ENCODE measurements around the gene HAO2. TPM values are rescaled to one million over a fixed set of nuclear protein-coding genes. Genes with fewer than 3 reads are reported as not detected.

Gene HAO2
- total RNA-seq, 1 experiment from 2014 or later = not detected

DNA sequence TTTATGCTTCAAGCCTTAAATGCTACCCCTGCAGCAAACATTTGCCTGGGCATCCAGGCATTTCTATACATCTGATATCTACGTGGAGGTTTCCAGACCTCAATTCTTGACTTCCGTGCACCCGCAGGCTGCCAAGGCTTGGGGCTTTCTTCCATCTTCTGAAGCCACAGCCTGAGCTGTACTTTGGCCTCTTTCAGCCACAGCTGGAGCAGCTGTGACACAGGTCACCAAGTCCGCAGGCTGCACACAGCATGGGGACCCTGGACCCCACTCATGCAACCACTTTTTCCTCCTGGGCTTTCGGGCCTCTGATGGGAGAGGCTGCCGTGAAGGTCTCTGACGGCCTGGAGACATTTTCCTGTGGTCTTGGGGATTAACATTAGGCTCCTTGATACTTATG is 5.4 kb upstream of the HAO2 start:
- no peak overlapping the region for H3K27ac Mint-ChIP-seq (ENCODE audit: unreplicated experiment)
- TF ChIP-seq, protein P1, sequence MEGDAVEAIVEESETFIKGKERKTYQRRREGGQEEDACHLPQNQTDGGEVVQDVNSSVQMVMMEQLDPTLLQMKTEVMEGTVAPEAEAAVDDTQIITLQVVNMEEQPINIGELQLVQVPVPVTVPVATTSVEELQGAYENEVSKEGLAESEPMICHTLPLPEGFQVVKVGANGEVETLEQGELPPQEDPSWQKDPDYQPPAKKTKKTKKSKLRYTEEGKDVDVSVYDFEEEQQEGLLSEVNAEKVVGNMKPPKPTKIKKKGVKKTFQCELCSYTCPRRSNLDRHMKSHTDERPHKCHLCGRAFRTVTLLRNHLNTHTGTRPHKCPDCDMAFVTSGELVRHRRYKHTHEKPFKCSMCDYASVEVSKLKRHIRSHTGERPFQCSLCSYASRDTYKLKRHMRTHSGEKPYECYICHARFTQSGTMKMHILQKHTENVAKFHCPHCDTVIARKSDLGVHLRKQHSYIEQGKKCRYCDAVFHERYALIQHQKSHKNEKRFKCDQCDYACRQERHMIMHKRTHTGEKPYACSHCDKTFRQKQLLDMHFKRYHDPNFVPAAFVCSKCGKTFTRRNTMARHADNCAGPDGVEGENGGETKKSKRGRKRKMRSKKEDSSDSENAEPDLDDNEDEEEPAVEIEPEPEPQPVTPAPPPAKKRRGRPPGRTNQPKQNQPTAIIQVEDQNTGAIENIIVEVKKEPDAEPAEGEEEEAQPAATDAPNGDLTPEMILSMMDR (IDR thresholded peaks at IDR 0.05; ENCODE audit: unreplicated experiment) = no peak
- H3K4me3 Mint-ChIP-seq (ENCODE audit: low read depth, unreplicated experiment) = no peak overlapping the region
- no peaks in the 10 kb centered on the region for H3K4me1 Mint-ChIP-seq (ENCODE audit: low read depth, unreplicated experiment)
- peaks cover 4% of the 10 kb centered on the region for H3K36me3 Mint-ChIP-seq (ENCODE audit: insufficient read depth, unreplicated experiment)
- intact Hi-C loops (cut with micrococcal nuclease; ENCODE audit: unreplicated experiment) = no loop called here
- CTCF ChIA-PET = interaction anchor here (0.7 kb wide), 1 partner anchor 20 kb away, joined by 6 read pairs; no protein-coding TSS in a partner anchor
- no peak for DNase-seq
- BruUV-seq (replicated peaks) = no TSS peak
- H3K27me3 Mint-ChIP-seq (ENCODE audit: unreplicated experiment) = peaks cover 15% of the 10 kb centered on the region
- no peaks in the 10 kb centered on the region for H3K9me3 Mint-ChIP-seq (ENCODE audit: low read depth, unreplicated experiment)

DNA sequence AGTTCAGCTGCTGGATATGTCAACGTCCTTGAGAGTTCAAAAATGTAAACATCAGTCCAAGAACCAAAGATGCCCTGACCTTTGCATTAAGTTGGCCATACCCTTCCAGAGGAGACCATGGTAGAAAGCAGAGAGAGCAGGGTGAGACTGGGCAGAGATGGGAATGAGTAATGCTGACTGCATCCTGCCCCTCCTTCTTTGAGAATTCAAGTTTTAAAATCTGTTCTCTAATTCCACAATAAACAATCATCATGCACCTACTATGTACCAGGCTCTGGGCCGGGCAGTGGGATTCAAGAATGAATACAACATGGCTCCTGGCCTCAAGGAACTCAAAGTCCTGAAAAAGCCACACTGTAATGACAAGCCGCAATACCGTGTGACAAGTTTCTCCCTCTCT is 3.9 kb upstream of the HAO2 start:
- intact Hi-C loops (cut with micrococcal nuclease; ENCODE audit: unreplicated experiment) = loop anchor here (5.0 kb wide), 1 partner anchor 1287 kb away; no protein-coding TSS in a partner anchor
- H3K27me3 Mint-ChIP-seq (ENCODE audit: unreplicated experiment) = peaks cover 30% of the 10 kb centered on the region
- H3K9me3 Mint-ChIP-seq (ENCODE audit: low read depth, unreplicated experiment) = no peaks in the 10 kb centered on the region
- no peak overlapping the region for H3K4me3 Mint-ChIP-seq (ENCODE audit: low read depth, unreplicated experiment)
- no peak for DNase-seq
- CTCF ChIA-PET = no interaction called here
- H3K27ac Mint-ChIP-seq (ENCODE audit: unreplicated experiment) = no peak overlapping the region
- TF ChIP-seq, protein P1 (IDR thresholded peaks at IDR 0.05; ENCODE audit: unreplicated experiment) = no peak
- H3K4me1 Mint-ChIP-seq (ENCODE audit: low read depth, unreplicated experiment) = no peaks in the 10 kb centered on the region
- no TSS peak for BruUV-seq (replicated peaks)
- peaks cover 4% of the 10 kb centered on the region for H3K36me3 Mint-ChIP-seq (ENCODE audit: insufficient read depth, unreplicated experiment)

DNA sequence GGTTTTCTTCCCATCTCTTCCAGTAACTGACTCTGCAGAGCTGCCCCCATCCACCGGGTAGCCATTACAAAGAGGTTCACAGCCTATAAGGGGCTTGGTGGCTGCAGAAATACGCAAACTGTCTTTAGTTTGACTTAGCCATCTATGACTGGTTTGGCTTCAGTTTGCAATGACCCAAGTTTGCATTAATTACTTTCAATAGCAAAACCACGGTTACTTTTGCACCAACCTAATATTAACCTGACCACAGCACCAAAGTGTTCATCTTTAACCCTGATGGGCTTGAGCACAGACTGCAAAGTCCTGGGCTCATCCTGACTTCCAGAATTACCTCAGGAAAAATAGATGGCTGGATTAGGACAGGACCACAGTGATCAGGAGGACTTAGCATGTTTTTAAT is 2.2 kb upstream of the HAO2 start:
- no peaks in the 10 kb centered on the region for H3K9me3 Mint-ChIP-seq (ENCODE audit: low read depth, unreplicated experiment)
- peaks cover 4% of the 10 kb centered on the region for H3K36me3 Mint-ChIP-seq (ENCODE audit: insufficient read depth, unreplicated experiment)
- peaks cover 42% of the 10 kb centered on the region for H3K27me3 Mint-ChIP-seq (ENCODE audit: unreplicated experiment)
- no peak overlapping the region for H3K4me3 Mint-ChIP-seq (ENCODE audit: low read depth, unreplicated experiment)
- H3K27ac Mint-ChIP-seq (ENCODE audit: unreplicated experiment) = no peak overlapping the region
- no peak for DNase-seq
- BruUV-seq (replicated peaks) = no TSS peak
- CTCF ChIA-PET = interaction anchor here (0.6 to 1.8 kb wide), 2 partner anchors 91 to 357 kb away, joined by 4 to 5 read pairs; no protein-coding TSS in a partner anchor
- no peaks in the 10 kb centered on the region for H3K4me1 Mint-ChIP-seq (ENCODE audit: low read depth, unreplicated experiment)
- intact Hi-C loops (cut with micrococcal nuclease; ENCODE audit: unreplicated experiment) = loop anchor here (5.0 kb wide), 1 partner anchor 1289 kb away; no protein-coding TSS in a partner anchor
- TF ChIP-seq, protein P1 (IDR thresholded peaks at IDR 0.05; ENCODE audit: unreplicated experiment) = no peak

DNA sequence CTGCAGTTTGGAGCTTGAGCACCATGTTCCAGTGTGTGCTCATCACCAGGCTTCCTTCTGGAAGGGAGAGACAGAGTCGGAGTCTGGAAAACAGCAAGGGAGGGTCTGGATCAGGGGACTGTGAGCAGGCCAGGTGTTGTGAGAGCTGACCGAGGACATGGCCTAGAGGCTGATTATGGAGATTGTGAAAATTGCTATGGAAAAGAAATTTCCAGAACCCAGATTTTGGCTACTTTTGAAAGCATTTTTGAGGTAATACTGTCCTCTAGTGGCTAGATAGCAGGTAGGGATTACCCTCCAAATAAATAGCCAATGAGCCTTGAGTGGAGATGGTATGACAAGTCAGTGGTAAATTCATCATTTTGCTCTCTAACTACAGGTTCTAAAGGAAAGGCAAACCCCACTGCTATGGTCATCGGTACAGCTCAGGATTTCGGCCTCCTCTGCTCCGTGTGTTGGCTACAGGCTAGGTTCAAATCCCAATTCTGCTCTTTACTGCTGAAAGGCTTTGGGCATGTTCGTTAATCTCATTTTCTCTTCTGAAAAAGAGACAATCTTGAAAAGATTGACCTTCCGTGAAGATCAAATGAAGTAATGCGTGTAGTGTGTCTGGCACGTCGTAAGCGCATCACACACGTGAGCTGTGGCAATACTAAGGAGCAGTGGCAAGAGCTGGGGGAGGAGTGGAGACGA is 1.0 kb upstream of the HAO2 start:
- intact Hi-C loops (cut with micrococcal nuclease; ENCODE audit: unreplicated experiment) = loop anchor here (1.0 to 5.0 kb wide), 2 partner anchors 92 to 1290 kb away; no protein-coding TSS in a partner anchor
- CTCF ChIA-PET = interaction anchor here (0.6 to 1.8 kb wide), 2 partner anchors 92 to 366 kb away, joined by 3 to 5 read pairs; no protein-coding TSS in a partner anchor
- TF ChIP-seq, protein P1 (IDR thresholded peaks at IDR 0.05; ENCODE audit: unreplicated experiment) = peak; percentile 63
- H3K36me3 Mint-ChIP-seq (ENCODE audit: insufficient read depth, unreplicated experiment) = peaks cover 4% of the 10 kb centered on the region
- BruUV-seq (replicated peaks) = no TSS peak
- H3K27ac Mint-ChIP-seq (ENCODE audit: unreplicated experiment) = no peak overlapping the region
- H3K4me3 Mint-ChIP-seq (ENCODE audit: low read depth, unreplicated experiment) = no peak overlapping the region
- H3K9me3 Mint-ChIP-seq (ENCODE audit: low read depth, unreplicated experiment) = no peaks in the 10 kb centered on the region
- H3K27me3 Mint-ChIP-seq (ENCODE audit: unreplicated experiment) = peaks cover 43% of the 10 kb centered on the region
- DNase-seq = no peak
- no peaks in the 10 kb centered on the region for H3K4me1 Mint-ChIP-seq (ENCODE audit: low read depth, unreplicated experiment)

Measured in Calu3 (cell line).